Stomach (tissue), 9 donors: ENCODE measurements around the gene GJA3. TPM values are rescaled to one million over a fixed set of nuclear protein-coding genes. Genes with fewer than 3 reads are reported as not detected.

Experiments
- DNase-seq, 2 donors: peaks; one replicate each; pipeline versions ENCODE4 v3.0.0 to v3.0.0-alpha.2; 2013 to 2019
- H3K27ac ChIP-seq, 5 donors: fragments of 200-600 bp in 4 of 5; sonication (generic) in 4 of 5; one replicate each; pipeline ENCODE4 v1.5.1; 2013 to 2019; ENCODE audit warnings: mild to moderate bottlenecking in 1 of 5, moderate library complexity in 1 of 5
- H3K27me3 ChIP-seq, 3 donors: fragments of 200-600 bp; sonication (generic); one replicate each; pipeline ENCODE4 v1.5.1; 2017 to 2019; ENCODE audit warnings: mixed run types in 1 of 3
- H3K36me3 ChIP-seq, 4 donors: fragments of 200-600 bp; sonication (generic); 1 replicate in 3 of 4; 2 replicates in 1 of 4; pipeline ENCODE4 v1.5.1; 2016 to 2019
- H3K4me1 ChIP-seq, 4 donors: fragments of 200-600 bp; sonication (generic); one replicate each; pipeline ENCODE4 v1.5.1; 2016 to 2019
- H3K4me3 ChIP-seq, 4 donors: fragments of 200-600 bp; sonication (generic) in 3 of 4; one replicate each; pipeline ENCODE4 v1.5.1; 2016 to 2019; ENCODE audit warnings: mild to moderate bottlenecking in 1 of 4
- H3K9me3 ChIP-seq, 4 donors: fragments of 200-600 bp; sonication (generic); one replicate each; pipeline ENCODE4 v1.5.1; 2016 to 2019
- CTCF ChIP-seq, 7 experiments: fragments of 450-650 bp in 4 of 7; fragments of 200-600 bp in 3 of 7; sonication (generic) in 3 of 7; IDR thresholded peaks; one replicate each; pipeline ENCODE4 v1.5.1; 2016 to 2019; ENCODE audit warnings: antibody characterized with exemption in 7 of 7, control low read depth in 2 of 7, mild to moderate bottlenecking in 1 of 7
- EP300 ChIP-seq: sonication (generic); formaldehyde crosslinking; IDR thresholded peaks from one replicate; pipeline ENCODE4 v1.6.1; 2017; ENCODE audit warnings: antibody characterized with exemption
- POLR2A ChIP-seq, 4 donors: fragments of 450-650 bp; IDR thresholded peaks; one replicate each; pipeline ENCODE4 v1.6.1; 2016; ENCODE audit warnings: antibody characterized with exemption in 4 of 4, control low read depth in 2 of 4, mild to moderate bottlenecking in 1 of 4, moderate library complexity in 1 of 4
- POLR2AphosphoS5 ChIP-seq, 3 donors: sonication (generic); formaldehyde crosslinking; IDR thresholded peaks; one replicate each; pipeline ENCODE4 v1.6.1; 2016; ENCODE audit warnings: antibody characterized with exemption in 3 of 3
- WGBS, 5 donors: extraction: QIAGEN DNeasy Blood & Tissue Kit in 3 of 5; methylation state at CpG; one replicate each; pipeline versions ENCODE4 v1.1.5 to v1.1.7; 2013 to 2018; 5-methylcytosine and 5-hydroxymethylcytosine counted together
- intact Hi-C: fragments of 100-400 bp; cut with DNase I; formaldehyde crosslinking; loops from one replicate; pipeline ENCODE4 v1.15.1; 2023; ENCODE audit warnings: low total_unique reads
- polyA plus RNA-seq, 3 donors: library from polyadenylated mRNA; stranded (reverse); fragments of 200-250 nt; gene quantifications; one replicate each; pipeline ENCODE4 v1.2.3, GENCODE V29; 2013
- total RNA-seq, 5 donors: library from RNA; depleted of rRNA; stranded (reverse); fragments of >200 nt; gene quantifications; one replicate each; pipeline versions ENCODE4 v1.1.0 to v1.2.3, GENCODE V29; 2014 to 2016
- donor health status: healthy with polysubstance abuse.
- donor health status: Bipolar disorder and iron deficiency.
- donor health status: healthy.

The GJA3 gene
- total and polyA plus RNA-seq, 8 donors: 0.13 to 0.14 TPM; not detected in 6

- intact Hi-C loops: no loop called here
- H3K27me3 ChIP-seq: peaks cover 3 to 88% (median 14%) of the 10 kb centered on the region in 3 donors
- 22 to 29% (median 26%) methylated on average over 47 to 56 of the region's 56 CpGs for WGBS, 5 donors
Measured at GRCh38 chr13:20136781-20137703, 23.8 kb downstream of the GJA3 start.

GRCh38 chr13:20134732-20135131 is 26.1 kb downstream of the GJA3 start:
- H3K36me3 ChIP-seq: no peaks in the 10 kb centered on the region
- intact Hi-C loops: no loop called here
- no peak overlapping the region for H3K27ac ChIP-seq
- H3K4me3 ChIP-seq: no peak overlapping the region
- DNase-seq: no peak
- H3K27me3 ChIP-seq: peaks cover 3 to 71% (median 9%) of the 10 kb centered on the region in 3 donors
- peaks cover 0 to 8% (median 5%) of the 10 kb centered on the region in 4 donors for H3K4me1 ChIP-seq
- TF ChIP-seq CTCF (IDR thresholded peaks at IDR 0.05): no peak
- no peak for TF ChIP-seq EP300
- no peak for TF ChIP-seq POLR2AphosphoS5 (IDR thresholded peaks at IDR 0.05)
- no peak for TF ChIP-seq POLR2A (IDR thresholded peaks at IDR 0.05)
- H3K9me3 ChIP-seq: no peaks in the 10 kb centered on the region
- 71 to 84% (median 80%) methylated on average over 8 of the region's 8 CpGs for WGBS, 5 donors

More at GRCh38 chr13:20136781-20137703, 23.8 kb downstream of the GJA3 start:
- Histone ChIP-seq H3K27ac (no peak overlapping the region), H3K4me1 (peaks cover 4 to 12% (median 9%) of the 10 kb centered on the region in 4 donors), H3K4me3 (peak overlapping the region in 3 of 4 donors; percentile 11 to 29 (median 17)), H3K9me3 (no peaks in the 10 kb centered on the region), H3K36me3 (no peaks in the 10 kb centered on the region)
- peak; percentile 59 to 76 for DNase-seq
- TF ChIP-seq POLR2A (IDR thresholded peaks at IDR 0.05) (no peak), CTCF (IDR thresholded peaks at IDR 0.05) (peak in 2 of 7 experiments; percentile 5 to 10)

- DNase-seq: no peak
- TF ChIP-seq CTCF (IDR thresholded peaks at IDR 0.05) (no peak), POLR2AphosphoS5 (IDR thresholded peaks at IDR 0.05) (no peak), EP300 (no peak), POLR2A (IDR thresholded peaks at IDR 0.05) (no peak)
- WGBS, 5 donors: 80 to 89% (median 87%) methylated on average over 10 of the region's 10 CpGs
- intact Hi-C loops: no loop called here
- H3K27me3 ChIP-seq: peaks cover 3 to 75% (median 25%) of the 10 kb centered on the region in 3 donors
- H3K27ac ChIP-seq: no peak overlapping the region
- H3K4me1 ChIP-seq: peaks cover 10 to 26% (median 17%) of the 10 kb centered on the region in 4 donors
- no peak overlapping the region for H3K4me3 ChIP-seq
- no peaks in the 10 kb centered on the region for H3K9me3 ChIP-seq
- H3K36me3 ChIP-seq: no peaks in the 10 kb centered on the region
Measured at GRCh38 chr13:20132052-20132634, 28.7 kb downstream of the GJA3 start.

GRCh38 chr13:20131057-20131832 is 29.6 kb downstream of the GJA3 start:
- H3K9me3 ChIP-seq: no peaks in the 10 kb centered on the region
- H3K27me3 ChIP-seq: peaks cover 3 to 66% (median 20%) of the 10 kb centered on the region in 3 donors
- H3K27ac ChIP-seq: no peak overlapping the region
- no peak for DNase-seq
- H3K36me3 ChIP-seq: no peaks in the 10 kb centered on the region
- H3K4me3 ChIP-seq: no peak overlapping the region
- peaks cover 10 to 20% (median 11%) of the 10 kb centered on the region in 4 donors for H3K4me1 ChIP-seq
- intact Hi-C loops: no loop called here
- TF ChIP-seq POLR2AphosphoS5 (IDR thresholded peaks at IDR 0.05) (no peak), EP300 (no peak), CTCF (IDR thresholded peaks at IDR 0.05) (no peak), POLR2A (IDR thresholded peaks at IDR 0.05) (no peak)
- WGBS, 5 donors: 65 to 76% (median 67%) methylated on average over 11 of the region's 11 CpGs
